Measurements from ENCODE around the gene EZH1. TPM values are rescaled to one million over a fixed set of nuclear protein-coding genes. Genes with fewer than 3 reads are reported as not detected.
"Not testable (repeated sequence)": the region's sequence is repeated elsewhere in the genome, so short reads cannot be mapped to it uniquely, and the experiment has no call there.

Gene EZH1
- total RNA-seq, 1 experiment from 2014 or later, result 31.7 TPM

- TSS peak; percentile 81 for BruUV-seq (replicated peaks)
- ChIA-PET POLR2A (interaction anchor here (0.6 to 3.5 kb wide), 35 partner anchors 9 to 1077 kb away, joined by 3 to 31 read pairs (median 5); partner anchors contain the start of genes BECN1, CAVIN1, CNTD1 and COA3), CTCF (interaction anchor here (1.0 to 2.9 kb wide), 3 partner anchors 9 to 156 kb away, joined by 3 to 14 read pairs (median 6); no protein-coding TSS in a partner anchor)
- intact Hi-C loops (cut with micrococcal nuclease), result no loop called here
- Mint-ChIP-seq H3K4me3 (ENCODE audit: unreplicated experiment) (peak overlapping the region; percentile 87), H3K36me3 (ENCODE audit: insufficient read depth, unreplicated experiment) (peaks cover 15% of the 10 kb centered on the region), H3K27ac (ENCODE audit: low read depth, unreplicated experiment) (peak overlapping the region; percentile 89), H3K27me3 (ENCODE audit: insufficient read depth, unreplicated experiment) (no peaks in the 10 kb centered on the region), H3K4me1 (ENCODE audit: insufficient read depth, unreplicated experiment) (peaks cover 8% of the 10 kb centered on the region), H3K9me3 (ENCODE audit: unreplicated experiment) (no peaks in the 10 kb centered on the region)
- TF ChIP-seq, protein P1, sequence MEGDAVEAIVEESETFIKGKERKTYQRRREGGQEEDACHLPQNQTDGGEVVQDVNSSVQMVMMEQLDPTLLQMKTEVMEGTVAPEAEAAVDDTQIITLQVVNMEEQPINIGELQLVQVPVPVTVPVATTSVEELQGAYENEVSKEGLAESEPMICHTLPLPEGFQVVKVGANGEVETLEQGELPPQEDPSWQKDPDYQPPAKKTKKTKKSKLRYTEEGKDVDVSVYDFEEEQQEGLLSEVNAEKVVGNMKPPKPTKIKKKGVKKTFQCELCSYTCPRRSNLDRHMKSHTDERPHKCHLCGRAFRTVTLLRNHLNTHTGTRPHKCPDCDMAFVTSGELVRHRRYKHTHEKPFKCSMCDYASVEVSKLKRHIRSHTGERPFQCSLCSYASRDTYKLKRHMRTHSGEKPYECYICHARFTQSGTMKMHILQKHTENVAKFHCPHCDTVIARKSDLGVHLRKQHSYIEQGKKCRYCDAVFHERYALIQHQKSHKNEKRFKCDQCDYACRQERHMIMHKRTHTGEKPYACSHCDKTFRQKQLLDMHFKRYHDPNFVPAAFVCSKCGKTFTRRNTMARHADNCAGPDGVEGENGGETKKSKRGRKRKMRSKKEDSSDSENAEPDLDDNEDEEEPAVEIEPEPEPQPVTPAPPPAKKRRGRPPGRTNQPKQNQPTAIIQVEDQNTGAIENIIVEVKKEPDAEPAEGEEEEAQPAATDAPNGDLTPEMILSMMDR (IDR thresholded peaks at IDR 0.05; ENCODE audit: unreplicated experiment), result no peak
- no peak for DNase-seq (ENCODE audit: unreplicated experiment)
These were observed 28.1 kb upstream of the EZH1 start for GRCh38 chr17:42772945-42773289.

- CTCF ChIA-PET, result interaction anchor here (0.5 to 0.6 kb wide), 3 partner anchors 19 to 142 kb away, joined by 3 read pairs; no protein-coding TSS in a partner anchor
- intact Hi-C loops (cut with micrococcal nuclease); BruUV-seq (replicated peaks): not testable (repeated sequence)
These were observed 25.1 kb upstream of the EZH1 start for GRCh38 chr17:42769964-42770363.

DNA sequence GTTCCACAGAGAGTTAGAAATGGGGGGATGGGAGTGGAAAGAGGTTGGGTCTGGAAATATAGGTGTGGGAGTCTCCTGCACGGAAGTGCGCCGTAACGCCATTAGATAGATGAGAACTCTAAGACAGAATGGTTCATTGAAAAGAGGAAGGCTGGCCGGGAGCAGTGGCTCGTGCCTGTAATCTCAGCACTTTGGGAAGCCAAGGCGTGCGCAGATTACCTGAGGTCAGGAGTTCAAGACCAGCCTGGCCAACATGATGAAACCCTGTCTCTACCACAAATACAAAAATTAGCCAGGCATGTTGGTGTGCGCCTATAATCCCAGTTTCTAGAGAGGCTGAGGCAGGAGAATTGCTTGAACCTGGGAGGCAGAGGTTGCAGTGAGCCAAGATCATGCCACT is 23.2 kb upstream of the EZH1 start:
- H3K36me3 Mint-ChIP-seq (ENCODE audit: insufficient read depth, unreplicated experiment); BruUV-seq (replicated peaks); H3K4me1 Mint-ChIP-seq (ENCODE audit: insufficient read depth, unreplicated experiment); H3K27me3 Mint-ChIP-seq (ENCODE audit: insufficient read depth, unreplicated experiment); H3K4me3 Mint-ChIP-seq (ENCODE audit: unreplicated experiment); H3K9me3 Mint-ChIP-seq (ENCODE audit: unreplicated experiment); intact Hi-C loops (cut with micrococcal nuclease); DNase-seq (ENCODE audit: unreplicated experiment); H3K27ac Mint-ChIP-seq (ENCODE audit: low read depth, unreplicated experiment); POLR2A ChIA-PET; CTCF ChIA-PET: not testable (repeated sequence)

More at GRCh38 chr17:42769964-42770363, 25.1 kb upstream of the EZH1 start:
- H3K36me3 Mint-ChIP-seq (ENCODE audit: insufficient read depth, unreplicated experiment); H3K9me3 Mint-ChIP-seq (ENCODE audit: unreplicated experiment); H3K27ac Mint-ChIP-seq (ENCODE audit: low read depth, unreplicated experiment); H3K4me3 Mint-ChIP-seq (ENCODE audit: unreplicated experiment); POLR2A ChIA-PET; DNase-seq (ENCODE audit: unreplicated experiment); H3K27me3 Mint-ChIP-seq (ENCODE audit: insufficient read depth, unreplicated experiment): not testable (repeated sequence)
- peaks cover 14% of the 10 kb centered on the region for H3K4me1 Mint-ChIP-seq (ENCODE audit: insufficient read depth, unreplicated experiment)

DNA sequence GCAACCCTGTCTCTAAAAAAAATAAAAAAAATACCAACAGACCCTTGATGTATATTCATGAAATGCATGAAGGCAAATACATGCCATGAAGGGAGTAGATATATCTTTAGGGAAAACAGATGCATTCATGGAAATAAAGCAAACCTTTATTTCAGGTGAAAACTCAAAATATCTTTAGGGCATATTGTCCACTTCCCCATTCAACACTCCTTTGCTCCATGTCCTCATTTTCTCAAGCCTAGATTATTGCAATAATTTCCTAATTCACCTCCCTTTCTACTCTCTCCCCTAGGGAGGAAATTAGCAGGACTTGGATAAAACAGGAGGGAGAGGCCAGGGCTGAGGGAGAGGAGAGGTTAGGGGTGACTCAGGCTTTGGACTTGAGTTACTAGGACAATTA is 22.7 kb upstream of the EZH1 start:
- no peak overlapping the region for H3K27ac Mint-ChIP-seq (ENCODE audit: low read depth, unreplicated experiment)
- no peak for DNase-seq (ENCODE audit: unreplicated experiment)
- ChIA-PET POLR2A (interaction anchor here (0.6 kb wide), 1 partner anchor 349 kb away, joined by 3 read pairs; no protein-coding TSS in a partner anchor), CTCF (no interaction called here)
- TF ChIP-seq, protein P1 (IDR thresholded peaks at IDR 0.05; ENCODE audit: unreplicated experiment), result no peak
- intact Hi-C loops (cut with micrococcal nuclease), result no loop called here
- no peaks in the 10 kb centered on the region for H3K27me3 Mint-ChIP-seq (ENCODE audit: insufficient read depth, unreplicated experiment)
- no peak overlapping the region for H3K4me3 Mint-ChIP-seq (ENCODE audit: unreplicated experiment)
- no peaks in the 10 kb centered on the region for H3K9me3 Mint-ChIP-seq (ENCODE audit: unreplicated experiment)
- H3K36me3 Mint-ChIP-seq (ENCODE audit: insufficient read depth, unreplicated experiment), result no peaks in the 10 kb centered on the region
- peaks cover 5% of the 10 kb centered on the region for H3K4me1 Mint-ChIP-seq (ENCODE audit: insufficient read depth, unreplicated experiment)
- BruUV-seq (replicated peaks), result no TSS peak

- ChIA-PET CTCF (interaction anchor here (0.7 to 1.0 kb wide), 3 partner anchors 16 to 187 kb away, joined by 3 to 5 read pairs (median 4); no protein-coding TSS in a partner anchor), POLR2A (interaction anchor here (0.7 kb wide), 1 partner anchor 20 kb away, joined by 3 read pairs; no protein-coding TSS in a partner anchor)
- Mint-ChIP-seq H3K4me3 (ENCODE audit: unreplicated experiment) (no peak overlapping the region), H3K27ac (ENCODE audit: low read depth, unreplicated experiment) (no peak overlapping the region), H3K9me3 (ENCODE audit: unreplicated experiment) (no peaks in the 10 kb centered on the region), H3K4me1 (ENCODE audit: insufficient read depth, unreplicated experiment) (peaks cover 5% of the 10 kb centered on the region), H3K36me3 (ENCODE audit: insufficient read depth, unreplicated experiment) (no peaks in the 10 kb centered on the region), H3K27me3 (ENCODE audit: insufficient read depth, unreplicated experiment) (no peaks in the 10 kb centered on the region)
- TF ChIP-seq, protein P1 (IDR thresholded peaks at IDR 0.05; ENCODE audit: unreplicated experiment), result no peak
- intact Hi-C loops (cut with micrococcal nuclease), result no loop called here
- BruUV-seq (replicated peaks), result no TSS peak
- DNase-seq (ENCODE audit: unreplicated experiment), result peak; percentile 60
These were observed 21.3 kb upstream of the EZH1 start for GRCh38 chr17:42766124-42766523.

Data from MCF 10A (cell line).